ENCODE measurements around the gene MEG3.

Gene MEG3

DNA sequence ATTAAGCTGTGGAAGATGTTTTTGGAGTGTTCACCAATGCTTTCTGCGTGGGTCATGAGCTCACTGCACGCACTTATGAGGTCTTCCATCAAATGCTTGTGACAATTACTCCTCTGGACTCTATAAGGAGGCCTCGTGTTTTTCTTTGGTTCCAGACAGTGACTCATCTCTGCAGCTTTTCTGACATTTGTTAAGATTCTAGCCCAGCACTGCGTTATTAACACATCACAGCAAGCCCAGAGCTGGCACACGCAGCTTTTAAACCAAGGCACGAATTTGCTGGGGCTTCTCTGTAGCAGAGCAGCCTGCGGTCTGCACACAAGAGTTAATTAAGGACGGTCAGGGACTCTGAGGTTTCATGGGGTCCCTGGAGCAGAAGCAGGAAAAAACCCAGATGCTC lies 16.9 kb downstream of the MEG3 start:
- Histone ChIP-seq H4K20me1 (ENCODE audit: control insufficient read depth, insufficient read depth, low read depth, low read length) (no peaks in the 10 kb centered on the region), H3K4me1 (ENCODE audit: control insufficient read depth, low read length) (no peaks in the 10 kb centered on the region), H3K27ac (ENCODE audit: low read depth, low read length) (no peak overlapping the region)

GRCh38 chr14:100844082-100844408 lies 18.1 kb downstream of the MEG3 start:
- Histone ChIP-seq H3K4me2 (ENCODE audit: low read length) (no peak overlapping the region), H3K36me3 (ENCODE audit: control insufficient read depth, low read length) (no peaks in the 10 kb centered on the region), H3K9me3 (ENCODE audit: control insufficient read depth, insufficient read depth, low read length) (no peaks in the 10 kb centered on the region), H4K20me1 (ENCODE audit: control insufficient read depth, insufficient read depth, low read depth, low read length) (no peaks in the 10 kb centered on the region), H3K9me2 (replicated peaks; ENCODE audit: control insufficient read depth, low read length) (no peaks in the 10 kb centered on the region), H3K27me3 (ENCODE audit: control insufficient read depth, low read length) (no peaks in the 10 kb centered on the region), H3K27ac (ENCODE audit: low read depth, low read length) (no peak overlapping the region), H3K79me2 (ENCODE audit: control insufficient read depth, low read length) (no peaks in the 10 kb centered on the region), H3K4me3 (ENCODE audit: low read length) (no peak overlapping the region), H3F3A (ENCODE audit: control insufficient read depth, insufficient read depth) (no peaks in the 10 kb centered on the region), H3K4me1 (ENCODE audit: control insufficient read depth, low read length) (no peaks in the 10 kb centered on the region)
- TF ChIP-seq EZH2phosphoT487 (IDR thresholded peaks at IDR 0.05; ENCODE audit: borderline replicate concordance, low read length) = no peak
- TF ChIP-seq, protein P1, sequence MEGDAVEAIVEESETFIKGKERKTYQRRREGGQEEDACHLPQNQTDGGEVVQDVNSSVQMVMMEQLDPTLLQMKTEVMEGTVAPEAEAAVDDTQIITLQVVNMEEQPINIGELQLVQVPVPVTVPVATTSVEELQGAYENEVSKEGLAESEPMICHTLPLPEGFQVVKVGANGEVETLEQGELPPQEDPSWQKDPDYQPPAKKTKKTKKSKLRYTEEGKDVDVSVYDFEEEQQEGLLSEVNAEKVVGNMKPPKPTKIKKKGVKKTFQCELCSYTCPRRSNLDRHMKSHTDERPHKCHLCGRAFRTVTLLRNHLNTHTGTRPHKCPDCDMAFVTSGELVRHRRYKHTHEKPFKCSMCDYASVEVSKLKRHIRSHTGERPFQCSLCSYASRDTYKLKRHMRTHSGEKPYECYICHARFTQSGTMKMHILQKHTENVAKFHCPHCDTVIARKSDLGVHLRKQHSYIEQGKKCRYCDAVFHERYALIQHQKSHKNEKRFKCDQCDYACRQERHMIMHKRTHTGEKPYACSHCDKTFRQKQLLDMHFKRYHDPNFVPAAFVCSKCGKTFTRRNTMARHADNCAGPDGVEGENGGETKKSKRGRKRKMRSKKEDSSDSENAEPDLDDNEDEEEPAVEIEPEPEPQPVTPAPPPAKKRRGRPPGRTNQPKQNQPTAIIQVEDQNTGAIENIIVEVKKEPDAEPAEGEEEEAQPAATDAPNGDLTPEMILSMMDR (IDR thresholded peaks at IDR 0.05; ENCODE audit: low read depth, low read length, poor library complexity, severe bottlenecking) = no peak

More for the DNA sequence above, 16.9 kb downstream of the MEG3 start:
- H3K79me2 ChIP-seq (ENCODE audit: control insufficient read depth, low read length) = no peaks in the 10 kb centered on the region
- no peak overlapping the region for H3K4me3 ChIP-seq (ENCODE audit: low read length)
- no peaks in the 10 kb centered on the region for H3K9me2 ChIP-seq (replicated peaks; ENCODE audit: control insufficient read depth, low read length)
- H3F3A ChIP-seq (ENCODE audit: control insufficient read depth, insufficient read depth) = no peaks in the 10 kb centered on the region
- no peaks in the 10 kb centered on the region for H3K9me3 ChIP-seq (ENCODE audit: control insufficient read depth, insufficient read depth, low read length)
- no peaks in the 10 kb centered on the region for H3K27me3 ChIP-seq (ENCODE audit: control insufficient read depth, low read length)
- no peak overlapping the region for H3K4me2 ChIP-seq (ENCODE audit: low read length)
- TF ChIP-seq EZH2phosphoT487 (IDR thresholded peaks at IDR 0.05; ENCODE audit: borderline replicate concordance, low read length) = no peak
- TF ChIP-seq, protein P1 (IDR thresholded peaks at IDR 0.05; ENCODE audit: low read depth, low read length, poor library complexity, severe bottlenecking) = no peak
- no peaks in the 10 kb centered on the region for H3K36me3 ChIP-seq (ENCODE audit: control insufficient read depth, low read length)

DNA sequence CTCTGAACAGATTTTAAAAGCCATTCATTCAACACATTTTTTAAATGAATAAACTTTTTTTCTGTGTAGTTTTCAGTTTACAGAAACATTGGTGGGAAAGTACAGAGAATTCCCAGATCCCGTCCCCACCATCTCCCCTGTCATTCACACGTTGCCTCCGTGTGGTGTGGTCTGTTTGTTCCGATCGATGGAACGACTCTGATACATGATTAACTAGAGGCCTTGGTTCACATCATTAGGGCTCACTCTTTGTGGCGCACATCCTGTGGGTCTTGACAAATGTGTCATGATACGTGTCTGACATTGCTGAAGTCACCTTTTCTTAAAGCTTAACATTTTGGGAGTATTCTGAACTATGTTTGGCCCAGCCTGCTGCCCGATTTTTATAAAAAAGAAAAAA lies 18.5 kb downstream of the MEG3 start:
- Histone ChIP-seq H3K9me2 (replicated peaks; ENCODE audit: control insufficient read depth, low read length) (no peaks in the 10 kb centered on the region), H4K20me1 (ENCODE audit: control insufficient read depth, insufficient read depth, low read depth, low read length) (no peaks in the 10 kb centered on the region), H3F3A (ENCODE audit: control insufficient read depth, insufficient read depth) (no peaks in the 10 kb centered on the region), H3K27me3 (ENCODE audit: control insufficient read depth, low read length) (no peaks in the 10 kb centered on the region), H3K36me3 (ENCODE audit: control insufficient read depth, low read length) (no peaks in the 10 kb centered on the region), H3K27ac (ENCODE audit: low read depth, low read length) (no peak overlapping the region), H3K9me3 (ENCODE audit: control insufficient read depth, insufficient read depth, low read length) (no peaks in the 10 kb centered on the region), H3K4me3 (ENCODE audit: low read length) (no peak overlapping the region), H3K4me2 (ENCODE audit: low read length) (no peak overlapping the region), H3K4me1 (ENCODE audit: control insufficient read depth, low read length) (no peaks in the 10 kb centered on the region), H3K79me2 (ENCODE audit: control insufficient read depth, low read length) (no peaks in the 10 kb centered on the region)
- no peak for TF ChIP-seq EZH2phosphoT487 (IDR thresholded peaks at IDR 0.05; ENCODE audit: borderline replicate concordance, low read length)
- TF ChIP-seq, protein P1 (IDR thresholded peaks at IDR 0.05; ENCODE audit: low read depth, low read length, poor library complexity, severe bottlenecking) = no peak

DNA sequence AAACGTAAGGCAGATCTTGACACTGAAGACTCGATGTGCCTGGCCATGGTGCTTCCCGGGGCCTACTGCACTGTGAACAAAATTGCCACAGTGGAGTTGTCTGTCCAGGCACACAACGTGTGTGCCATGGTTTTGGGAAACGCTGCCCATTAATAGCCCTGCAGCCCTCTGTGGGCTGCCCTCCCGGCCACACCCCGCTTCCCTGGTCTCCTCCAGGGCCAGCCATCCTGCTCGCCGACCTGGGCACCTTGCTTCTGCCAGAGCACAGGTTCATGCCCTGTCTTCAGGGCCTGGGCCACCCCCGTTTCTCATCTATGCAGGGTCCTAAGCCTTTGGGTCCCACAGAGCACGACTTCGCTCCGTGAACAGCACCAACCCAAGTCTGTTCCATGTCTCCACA lies 18.9 kb downstream of the MEG3 start:
- Histone ChIP-seq H3K36me3 (ENCODE audit: control insufficient read depth, low read length) (no peaks in the 10 kb centered on the region), H3K9me3 (ENCODE audit: control insufficient read depth, insufficient read depth, low read length) (no peaks in the 10 kb centered on the region), H3K4me3 (ENCODE audit: low read length) (no peak overlapping the region), H3K27ac (ENCODE audit: low read depth, low read length) (no peak overlapping the region), H4K20me1 (ENCODE audit: control insufficient read depth, insufficient read depth, low read depth, low read length) (no peaks in the 10 kb centered on the region), H3K27me3 (ENCODE audit: control insufficient read depth, low read length) (no peaks in the 10 kb centered on the region), H3K4me2 (ENCODE audit: low read length) (no peak overlapping the region), H3F3A (ENCODE audit: control insufficient read depth, insufficient read depth) (no peaks in the 10 kb centered on the region), H3K9me2 (replicated peaks; ENCODE audit: control insufficient read depth, low read length) (no peaks in the 10 kb centered on the region), H3K4me1 (ENCODE audit: control insufficient read depth, low read length) (no peaks in the 10 kb centered on the region), H3K79me2 (ENCODE audit: control insufficient read depth, low read length) (no peaks in the 10 kb centered on the region)
- TF ChIP-seq EZH2phosphoT487 (IDR thresholded peaks at IDR 0.05; ENCODE audit: borderline replicate concordance, low read length) = no peak
- TF ChIP-seq, protein P1 (IDR thresholded peaks at IDR 0.05; ENCODE audit: low read depth, low read length, poor library complexity, severe bottlenecking) = no peak

Measured in DOHH2 (cell line).